ENCODE data around the gene CD300LF. TPM values are rescaled to one million over a fixed set of nuclear protein-coding genes. Genes with fewer than 3 reads are reported as not detected.
A peak's percentile ranks its signal among the peaks of the same experiment; 100 is the strongest.

CD300LF gene
- total RNA-seq (1 to 10 TPM in 1 of 2 donors, under 1 TPM in 1; 0.77 to 1.5 TPM), polyA plus RNA-seq (ENCODE audit: insufficient read length in 2 of 2) (under 1 TPM; 0.53 to 0.87 TPM)
- long read RNA-seq, donor 1: 0 reads
- long read RNA-seq, donor 2: 0 reads
- long read RNA-seq, donor 3: 0 reads
- long read RNA-seq, donor 4: 0 reads

DNA sequence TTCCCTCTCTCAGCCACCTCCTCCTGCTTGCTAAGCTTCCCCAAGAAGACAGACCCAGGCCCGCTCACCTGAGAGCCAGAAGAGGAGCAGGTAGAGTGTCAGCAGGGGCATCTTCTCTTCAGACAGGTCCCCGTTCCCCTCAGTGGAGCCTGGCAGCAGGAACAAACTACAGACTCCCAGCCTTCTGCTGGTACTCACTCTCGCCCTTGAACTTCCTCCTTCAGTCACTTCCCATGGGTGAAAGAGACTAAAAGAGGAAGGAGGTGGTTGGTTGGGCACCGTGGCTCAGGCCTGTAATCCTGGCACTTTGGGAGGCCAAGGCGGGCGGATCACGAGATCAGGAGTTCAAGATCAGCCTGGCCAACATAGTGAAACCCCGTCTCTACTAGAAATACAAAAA lies at the start of gene CD300LF:
Gene CD300LF (minus strand): TSS at position 168 of the 400 bp plus-strand sequence. CDS start 57 bp downstream, at position 111.
- Histone ChIP-seq H3K4me3 (ENCODE audit: low read depth, low read length) (no peak within 1 kb of the TSS), H3K36me3 (ENCODE audit: control insufficient read depth, insufficient read depth, low read length) (no peaks in the 10 kb centered on the region), H3K27me3 (ENCODE audit: control insufficient read depth, insufficient read depth, low read length) (peaks cover 4% of the 10 kb centered on the region), H3K9me3 (ENCODE audit: control insufficient read depth, insufficient read depth, low read length) (no peaks in the 10 kb centered on the region), H3K27ac (ENCODE audit: low read depth, low read length) (no peak within 1 kb of the TSS), H3K4me1 (ENCODE audit: control insufficient read depth, insufficient read depth, low read length) (no peaks in the 10 kb centered on the region)
- no peak for DNase-seq (ENCODE audit: low read depth in 4 of 6, low spot score in 6 of 6)
- 89% methylated on average over 4 of the region's 8 CpGs for WGBS (ENCODE audit: insufficient coverage)

DNA sequence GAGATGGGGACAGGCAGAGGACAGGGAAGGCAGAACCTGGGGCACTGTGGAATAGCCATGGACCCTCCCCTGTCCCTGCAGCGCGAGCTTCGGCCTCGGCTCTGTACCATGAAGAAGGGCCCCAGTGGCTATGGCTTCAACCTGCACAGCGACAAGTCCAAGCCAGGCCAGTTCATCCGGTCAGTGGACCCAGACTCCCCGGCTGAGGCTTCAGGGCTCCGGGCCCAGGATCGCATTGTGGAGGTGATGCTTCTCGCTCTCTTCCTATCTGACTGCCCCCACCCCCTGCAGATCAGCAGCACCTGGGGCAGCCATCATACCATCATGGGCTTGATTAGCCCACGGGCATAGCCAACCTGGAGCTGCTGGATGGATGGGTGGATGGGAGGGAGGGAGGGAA lies 49.2 kb upstream of the CD300LF start:
- H3K4me1 ChIP-seq (ENCODE audit: control insufficient read depth, insufficient read depth, low read length): peaks cover 93% of the 10 kb centered on the region
- H3K27ac ChIP-seq (ENCODE audit: low read depth, low read length): peak overlapping the region; percentile 47
- no peak overlapping the region for H3K4me3 ChIP-seq (ENCODE audit: low read depth, low read length)
- H3K9me3 ChIP-seq (ENCODE audit: control insufficient read depth, insufficient read depth, low read length): no peaks in the 10 kb centered on the region
- WGBS (ENCODE audit: insufficient coverage): 88% methylated on average over 9 of the region's 11 CpGs
- no peak for DNase-seq (ENCODE audit: low read depth in 4 of 6, low spot score in 6 of 6)
- H3K36me3 ChIP-seq (ENCODE audit: control insufficient read depth, insufficient read depth, low read length): peaks cover 26% of the 10 kb centered on the region
- H3K27me3 ChIP-seq (ENCODE audit: control insufficient read depth, insufficient read depth, low read length): no peaks in the 10 kb centered on the region

- no peaks in the 10 kb centered on the region for H3K27me3 ChIP-seq (ENCODE audit: control insufficient read depth, insufficient read depth, low read length)
- H3K4me3 ChIP-seq (ENCODE audit: low read depth, low read length): no peak overlapping the region
- H3K4me1 ChIP-seq (ENCODE audit: control insufficient read depth, insufficient read depth, low read length): peaks cover 93% of the 10 kb centered on the region
- peaks cover 28% of the 10 kb centered on the region for H3K36me3 ChIP-seq (ENCODE audit: control insufficient read depth, insufficient read depth, low read length)
- H3K27ac ChIP-seq (ENCODE audit: low read depth, low read length): peak overlapping the region; percentile 88
- 46% methylated on average over 2 of the region's 5 CpGs for WGBS (ENCODE audit: insufficient coverage)
- no peak for DNase-seq (ENCODE audit: low read depth in 4 of 6, low spot score in 6 of 6)
- no peaks in the 10 kb centered on the region for H3K9me3 ChIP-seq (ENCODE audit: control insufficient read depth, insufficient read depth, low read length)
Observed at GRCh38 chr17:74761419-74761818, 48.7 kb upstream of the CD300LF start.

GRCh38 chr17:74760404-74761105 lies 47.8 kb upstream of the CD300LF start:
- Histone ChIP-seq H3K36me3 (ENCODE audit: control insufficient read depth, insufficient read depth, low read length) (peaks cover 28% of the 10 kb centered on the region), H3K4me1 (ENCODE audit: control insufficient read depth, insufficient read depth, low read length) (peaks cover 95% of the 10 kb centered on the region), H3K27ac (ENCODE audit: low read depth, low read length) (peak overlapping the region; percentile 88), H3K4me3 (ENCODE audit: low read depth, low read length) (no peak overlapping the region), H3K27me3 (ENCODE audit: control insufficient read depth, insufficient read depth, low read length) (no peaks in the 10 kb centered on the region), H3K9me3 (ENCODE audit: control insufficient read depth, insufficient read depth, low read length) (no peaks in the 10 kb centered on the region)
- WGBS (ENCODE audit: insufficient coverage): 47% methylated on average over 4 of the region's 7 CpGs
- DNase-seq (ENCODE audit: low read depth in 4 of 6, low spot score in 6 of 6): peak in 2 of 6 donors; percentile 64 to 72

- WGBS (ENCODE audit: insufficient coverage): 47% methylated on average over 7 of the region's 10 CpGs
- DNase-seq (ENCODE audit: low read depth in 4 of 6, low spot score in 6 of 6): no peak
- peaks cover 97% of the 10 kb centered on the region for H3K4me1 ChIP-seq (ENCODE audit: control insufficient read depth, insufficient read depth, low read length)
- no peak overlapping the region for H3K4me3 ChIP-seq (ENCODE audit: low read depth, low read length)
- peaks cover 25% of the 10 kb centered on the region for H3K36me3 ChIP-seq (ENCODE audit: control insufficient read depth, insufficient read depth, low read length)
- H3K27me3 ChIP-seq (ENCODE audit: control insufficient read depth, insufficient read depth, low read length): no peaks in the 10 kb centered on the region
- peak overlapping the region; percentile 88 for H3K27ac ChIP-seq (ENCODE audit: low read depth, low read length)
- no peaks in the 10 kb centered on the region for H3K9me3 ChIP-seq (ENCODE audit: control insufficient read depth, insufficient read depth, low read length)
Observed at GRCh38 chr17:74759941-74760340, 47.2 kb upstream of the CD300LF start.

GRCh38 chr17:74759243-74759801 lies 46.6 kb upstream of the CD300LF start:
- Histone ChIP-seq H3K4me3 (ENCODE audit: low read depth, low read length) (no peak overlapping the region), H3K27ac (ENCODE audit: low read depth, low read length) (peak overlapping the region; percentile 88), H3K27me3 (ENCODE audit: control insufficient read depth, insufficient read depth, low read length) (no peaks in the 10 kb centered on the region), H3K36me3 (ENCODE audit: control insufficient read depth, insufficient read depth, low read length) (peaks cover 19% of the 10 kb centered on the region), H3K4me1 (ENCODE audit: control insufficient read depth, insufficient read depth, low read length) (peaks cover 93% of the 10 kb centered on the region), H3K9me3 (ENCODE audit: control insufficient read depth, insufficient read depth, low read length) (no peaks in the 10 kb centered on the region)
- no peak for DNase-seq (ENCODE audit: low read depth in 4 of 6, low spot score in 6 of 6)
- whole genome bisulfite sequencing (ENCODE audit: insufficient coverage): 53% methylated on average over 6 of the region's 9 CpGs

- Histone ChIP-seq H3K36me3 (ENCODE audit: control insufficient read depth, insufficient read depth, low read length) (peaks cover 19% of the 10 kb centered on the region), H3K9me3 (ENCODE audit: control insufficient read depth, insufficient read depth, low read length) (no peaks in the 10 kb centered on the region), H3K4me3 (ENCODE audit: low read depth, low read length) (no peak overlapping the region), H3K27me3 (ENCODE audit: control insufficient read depth, insufficient read depth, low read length) (no peaks in the 10 kb centered on the region), H3K27ac (ENCODE audit: low read depth, low read length) (peak overlapping the region; percentile 88), H3K4me1 (ENCODE audit: control insufficient read depth, insufficient read depth, low read length) (peaks cover 88% of the 10 kb centered on the region)
- DNase-seq (ENCODE audit: low read depth in 4 of 6, low spot score in 6 of 6): no peak
- 67% methylated on average over 2 of the region's 2 CpGs for WGBS (ENCODE audit: insufficient coverage)
Observed at GRCh38 chr17:74758848-74759168, 46.1 kb upstream of the CD300LF start.

GRCh38 chr17:74757931-74758847 lies 45.5 kb upstream of the CD300LF start:
- 49% methylated on average over 21 of the region's 26 CpGs for WGBS (ENCODE audit: insufficient coverage)
- Histone ChIP-seq H3K4me3 (ENCODE audit: low read depth, low read length) (no peak overlapping the region), H3K27ac (ENCODE audit: low read depth, low read length) (peak overlapping the region; percentile 88), H3K36me3 (ENCODE audit: control insufficient read depth, insufficient read depth, low read length) (peaks cover 17% of the 10 kb centered on the region), H3K27me3 (ENCODE audit: control insufficient read depth, insufficient read depth, low read length) (no peaks in the 10 kb centered on the region), H3K9me3 (ENCODE audit: control insufficient read depth, insufficient read depth, low read length) (no peaks in the 10 kb centered on the region), H3K4me1 (ENCODE audit: control insufficient read depth, insufficient read depth, low read length) (peaks cover 83% of the 10 kb centered on the region)
- no peak for DNase-seq (ENCODE audit: low read depth in 4 of 6, low spot score in 6 of 6)

DNA sequence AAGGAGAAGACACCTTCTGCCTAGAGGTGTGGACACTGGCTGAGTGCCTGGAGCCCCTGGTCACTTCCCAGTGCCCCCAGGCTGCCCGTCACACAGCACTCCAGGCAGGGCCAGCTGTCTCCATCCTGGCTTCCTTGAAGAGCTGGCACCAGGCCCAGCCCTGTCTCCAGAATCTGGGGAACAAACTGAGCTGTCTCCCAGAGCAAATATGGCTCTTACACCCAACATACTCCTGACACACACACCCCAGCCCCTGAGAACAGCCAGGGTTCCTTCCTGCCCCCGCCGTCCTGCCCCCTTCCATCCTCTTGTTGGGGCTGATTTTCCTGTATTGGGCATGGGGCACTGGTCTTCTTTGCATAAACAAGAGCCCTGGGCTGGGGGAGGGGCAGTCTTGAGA lies 44.8 kb upstream of the CD300LF start:
- Histone ChIP-seq H3K36me3 (ENCODE audit: control insufficient read depth, insufficient read depth, low read length) (peaks cover 20% of the 10 kb centered on the region), H3K9me3 (ENCODE audit: control insufficient read depth, insufficient read depth, low read length) (no peaks in the 10 kb centered on the region), H3K4me3 (ENCODE audit: low read depth, low read length) (no peak overlapping the region), H3K4me1 (ENCODE audit: control insufficient read depth, insufficient read depth, low read length) (peaks cover 82% of the 10 kb centered on the region), H3K27ac (ENCODE audit: low read depth, low read length) (peak overlapping the region; percentile 88), H3K27me3 (ENCODE audit: control insufficient read depth, insufficient read depth, low read length) (no peaks in the 10 kb centered on the region)
- 38% methylated on average over 1 of the region's 3 CpGs for WGBS (ENCODE audit: insufficient coverage)
- peak in 2 of 6 donors; percentile 58 to 83 for DNase-seq (ENCODE audit: low read depth in 4 of 6, low spot score in 6 of 6)

Data from spinal cord (tissue), 10 donors.